WTC11 (cell line): ENCODE results near the gene GPC6.

Source experiments
- CTCF ChIP-seq: fragments of 200-600 bp; IDR thresholded peaks from 2 replicates; pipeline ENCODE4 v1.8.0; 2022; ENCODE audit warnings: antibody characterized with exemption
- E2F1 ChIP-seq: sonication (generic); formaldehyde crosslinking; IDR thresholded peaks from 2 replicates; pipeline ENCODE4 v1.8.0; 2022; ENCODE audit warnings: mild to moderate bottlenecking, missing genetic modification reagents
- ELF4 ChIP-seq: sonication (generic); formaldehyde crosslinking; IDR thresholded peaks from 2 replicates; pipeline ENCODE4 v1.8.1; 2022; ENCODE audit warnings: low read depth, mild to moderate bottlenecking, moderate library complexity, missing genetic modification reagents
- JUN ChIP-seq: sonication (generic); formaldehyde crosslinking; IDR thresholded peaks from 2 replicates; pipeline ENCODE4 v1.8.0; 2023; ENCODE audit warnings: mild to moderate bottlenecking, missing genetic modification reagents
- PRDM15 ChIP-seq: sonication (generic); formaldehyde crosslinking; IDR thresholded peaks from 2 replicates; pipeline ENCODE4 v1.8.0; 2022; ENCODE audit warnings: missing genetic modification reagents
- SMAD3 ChIP-seq: sonication (generic); formaldehyde crosslinking; IDR thresholded peaks from 2 replicates; pipeline ENCODE4 v1.8.0; 2022; ENCODE audit warnings: missing genetic modification reagents, mild to moderate bottlenecking, borderline replicate concordance
- TEAD4 ChIP-seq: sonication (generic); formaldehyde crosslinking; IDR thresholded peaks from 2 replicates; pipeline ENCODE4 v1.8.0; 2022; ENCODE audit warnings: mild to moderate bottlenecking, missing genetic modification reagents
- ZNF121 ChIP-seq: sonication (generic); formaldehyde crosslinking; IDR thresholded peaks from 2 replicates; pipeline ENCODE4 v1.8.0; 2023; ENCODE audit warnings: missing genetic modification reagents
- ZNF317 ChIP-seq: sonication (generic); formaldehyde crosslinking; IDR thresholded peaks from 2 replicates; pipeline ENCODE4 v1.8.1; 2023; ENCODE audit warnings: low read depth, mild to moderate bottlenecking, moderate library complexity, missing genetic modification reagents, borderline replicate concordance

- no peak for TF ChIP-seq ELF4 (CRISPR knock-in tag)
- no peak for TF ChIP-seq PRDM15 (CRISPR knock-in tag)
- TF ChIP-seq E2F1 (CRISPR knock-in tag): no peak
- no peak for TF ChIP-seq ZNF121 (CRISPR knock-in tag)
- no peak for TF ChIP-seq TEAD4 (CRISPR knock-in tag)
- TF ChIP-seq JUN (CRISPR knock-in tag): no peak
- no peak for TF ChIP-seq CTCF
- TF ChIP-seq SMAD3: no peak
- TF ChIP-seq ZNF317 (CRISPR knock-in tag): no peak
Measured at GRCh38 chr13:94227255-94227879, 1000.8 kb downstream of the GPC6 start.
